GOT3 (cell line): ENCODE data around the gene GALE.
"Not testable (repeated sequence)": the region's sequence is repeated elsewhere in the genome, so short reads cannot be mapped to it uniquely, and the experiment has no call there.

Source experiments
- DNase-seq: peaks from one replicate; lab custom pipeline; 2025; ENCODE audit warnings: mixed read lengths; lab: John Stamatoyannopoulos, UW

Gene GALE

DNA sequence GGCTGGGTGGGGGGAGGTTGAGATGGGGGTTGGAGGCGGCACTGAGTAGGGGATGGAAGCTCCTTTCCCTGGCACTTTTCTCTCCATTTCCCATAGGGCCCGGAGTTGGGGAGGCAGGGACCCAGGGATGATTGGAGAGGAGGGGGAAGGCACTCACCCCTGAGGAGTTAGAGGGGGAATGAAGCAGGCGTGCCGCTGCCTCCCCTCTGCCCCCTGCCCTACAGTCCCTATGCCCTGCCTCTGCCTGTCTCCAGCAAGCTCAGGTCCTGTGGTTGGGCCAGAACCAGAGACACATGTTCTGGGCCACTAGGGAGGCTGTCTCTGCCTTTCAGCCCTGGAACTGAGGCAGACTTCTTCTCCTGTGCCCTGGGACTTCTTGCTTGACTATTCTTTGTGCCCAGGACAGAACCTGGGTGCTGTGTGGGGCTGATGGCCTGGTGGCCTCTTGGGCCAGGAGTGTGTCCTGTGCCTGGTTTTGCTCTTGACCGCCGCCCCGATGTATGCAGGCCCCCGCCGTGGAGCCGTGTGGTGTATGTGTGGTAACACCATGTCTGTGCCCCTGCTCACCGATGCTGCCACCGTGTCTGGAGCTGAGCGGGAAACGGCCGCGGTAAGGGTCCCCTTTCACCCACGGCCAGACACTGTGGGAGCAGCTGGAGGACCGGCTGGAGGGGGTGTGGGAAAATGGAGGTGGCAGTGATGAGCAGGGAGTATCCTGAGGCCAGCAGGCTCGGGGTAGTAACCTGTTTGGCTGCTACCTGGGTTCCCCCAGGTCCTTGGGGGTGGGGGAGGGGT lies 8.2 kb downstream of the GALE start:
- no peak for DNase-seq

DNA sequence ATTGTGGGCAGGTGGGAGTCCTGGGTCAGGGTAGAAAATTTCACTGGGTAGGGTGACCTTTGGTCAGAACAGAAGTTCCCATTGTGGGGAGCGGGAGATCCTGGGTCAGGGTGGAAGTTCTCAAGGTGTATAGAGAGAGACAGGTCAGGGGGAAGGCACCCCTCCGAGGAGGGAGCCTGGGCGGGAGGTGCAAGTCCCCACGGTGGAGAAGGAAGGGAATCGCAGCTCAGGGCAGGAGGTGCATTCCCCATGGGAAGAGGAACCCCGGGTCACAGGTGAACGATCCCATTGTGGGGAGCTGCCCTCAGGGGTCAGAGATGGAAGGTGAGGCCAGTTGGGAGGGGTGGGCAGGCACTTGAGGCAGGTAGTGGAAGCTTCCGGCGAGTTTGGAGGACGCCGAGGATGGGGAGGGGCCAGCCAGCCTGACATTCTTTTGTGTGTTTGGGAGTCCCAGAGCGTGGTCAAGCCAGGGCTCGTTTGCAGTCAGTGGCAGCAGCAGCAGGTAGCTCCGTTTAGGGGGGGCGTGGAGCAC lies 9.0 kb downstream of the GALE start:
- no peak for DNase-seq

DNA sequence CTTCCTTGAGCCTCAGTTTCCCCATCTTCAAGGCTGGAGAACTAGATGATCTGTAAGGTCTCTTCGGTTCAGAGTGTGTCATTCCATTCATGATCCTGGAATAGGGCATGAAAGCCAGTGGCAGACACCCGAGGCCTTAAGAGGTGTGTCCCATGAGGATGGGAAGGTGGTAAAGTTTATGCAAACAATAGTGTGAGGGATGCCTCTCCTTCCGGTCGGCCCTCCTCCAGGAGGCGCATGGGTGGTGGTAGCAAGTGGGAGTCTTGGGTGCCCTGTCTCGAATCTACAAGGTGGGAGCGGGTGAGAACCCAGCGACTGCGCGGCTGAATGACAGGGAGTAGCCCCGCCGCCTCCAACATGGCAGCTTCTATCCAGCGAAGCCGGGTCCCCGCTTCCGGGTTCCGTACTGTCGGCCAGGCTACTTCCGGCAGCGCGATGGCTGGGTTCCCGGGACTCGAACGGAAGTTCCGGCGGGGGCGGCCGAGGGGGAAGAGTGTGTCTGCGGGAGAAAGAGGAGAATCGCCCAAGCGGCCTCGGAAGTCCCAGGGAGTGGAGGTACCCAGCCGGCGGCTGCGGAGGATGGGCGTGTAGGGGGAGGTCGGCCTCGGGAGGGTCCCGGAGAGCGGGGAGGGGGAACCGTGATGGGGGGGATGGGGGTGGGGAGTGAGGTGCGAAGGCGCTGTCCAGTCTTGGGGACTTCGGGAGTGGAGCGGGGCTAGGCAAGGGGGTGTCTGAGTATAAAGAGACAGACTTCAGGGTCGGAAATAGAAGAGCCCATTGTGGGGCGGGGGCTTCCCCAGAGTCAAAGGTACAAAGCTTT lies 9.6 kb downstream of the GALE start, which contains the start of gene LYPLA2:
LYPLA2 (plus strand) TSS at position 450 of the 820 bp plus-strand sequence. CDS start 1,538 bp downstream, outside the sequence.
- DNase-seq, result peak; percentile 70

DNA sequence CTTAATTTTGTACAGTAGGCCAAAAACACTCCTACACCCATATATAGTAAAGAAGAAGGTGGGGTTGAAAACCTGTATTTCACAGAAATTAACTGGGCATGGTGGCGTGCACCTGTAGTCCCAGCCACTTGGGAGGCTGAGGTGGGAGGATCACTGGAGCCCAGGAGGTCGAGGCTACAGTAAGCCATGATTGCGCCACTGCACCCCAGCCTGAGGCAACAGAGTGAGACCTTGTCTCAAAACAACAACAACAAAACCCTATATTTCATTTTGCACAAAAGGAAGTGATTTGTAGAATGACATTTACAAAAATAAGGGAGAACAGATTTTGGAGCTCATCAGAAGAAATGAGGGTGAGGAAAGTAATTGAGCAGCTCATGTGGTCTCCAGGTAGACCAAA lies 11.9 kb downstream of the GALE start:
- DNase-seq, result no peak

DNA sequence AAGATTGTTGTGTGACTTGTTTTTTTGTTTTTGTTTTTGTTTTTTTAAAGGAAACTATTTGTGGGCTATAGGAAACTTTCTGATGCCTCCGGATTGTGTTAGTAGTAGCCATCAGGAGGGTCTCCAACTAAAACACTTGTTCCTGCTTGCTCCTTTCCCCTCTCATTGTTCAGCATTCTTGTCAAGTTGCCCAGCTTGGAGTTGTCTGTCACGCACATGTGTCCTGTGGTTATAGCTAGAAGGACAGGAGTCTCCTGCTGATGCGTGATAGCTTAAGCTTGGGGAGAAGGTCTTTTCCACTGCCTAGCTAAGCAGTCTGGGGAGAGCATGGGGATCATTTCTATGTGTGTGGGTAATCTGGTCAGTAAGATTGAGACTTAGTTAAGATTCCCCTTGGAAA lies 12.9 kb downstream of the GALE start:
- no peak for DNase-seq

DNA sequence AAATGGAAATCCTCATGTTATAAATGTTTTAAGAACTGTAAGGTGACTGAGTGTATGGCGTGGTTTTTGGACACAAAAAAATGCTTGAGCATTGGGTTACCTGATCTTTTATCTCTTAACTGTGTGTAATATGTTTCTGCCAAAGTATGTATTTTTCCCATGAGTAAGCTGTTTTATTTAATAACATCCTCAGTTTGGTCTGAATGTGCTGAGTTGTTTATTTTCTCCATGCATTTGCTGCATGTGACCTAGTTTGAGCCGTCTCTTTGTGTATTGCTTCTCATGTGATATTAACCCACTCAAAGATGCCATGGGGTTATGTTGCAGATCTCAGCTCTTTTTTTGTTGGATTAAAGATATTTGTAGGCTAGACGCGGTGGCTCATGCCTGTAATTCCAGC lies 15.7 kb downstream of the GALE start:
- no peak for DNase-seq

DNA sequence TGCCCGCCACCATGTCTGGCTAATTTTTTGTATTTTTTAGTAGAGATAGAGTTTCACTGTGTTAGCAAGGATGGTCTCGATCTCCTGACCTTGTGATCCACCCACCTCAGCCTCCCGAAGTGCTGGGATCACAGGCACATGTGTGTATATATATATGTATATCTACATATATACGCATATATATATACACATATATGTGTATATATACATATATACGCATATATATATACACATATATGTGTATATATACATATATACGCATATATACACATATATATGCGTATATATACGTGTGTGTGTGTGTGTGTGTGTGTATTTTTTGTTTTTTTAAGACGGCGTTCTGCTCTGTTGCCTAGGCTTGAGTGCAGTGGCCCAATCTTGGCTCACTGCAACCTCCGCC lies 17.4 kb downstream of the GALE start:
- DNase-seq, result not testable (repeated sequence)

DNA sequence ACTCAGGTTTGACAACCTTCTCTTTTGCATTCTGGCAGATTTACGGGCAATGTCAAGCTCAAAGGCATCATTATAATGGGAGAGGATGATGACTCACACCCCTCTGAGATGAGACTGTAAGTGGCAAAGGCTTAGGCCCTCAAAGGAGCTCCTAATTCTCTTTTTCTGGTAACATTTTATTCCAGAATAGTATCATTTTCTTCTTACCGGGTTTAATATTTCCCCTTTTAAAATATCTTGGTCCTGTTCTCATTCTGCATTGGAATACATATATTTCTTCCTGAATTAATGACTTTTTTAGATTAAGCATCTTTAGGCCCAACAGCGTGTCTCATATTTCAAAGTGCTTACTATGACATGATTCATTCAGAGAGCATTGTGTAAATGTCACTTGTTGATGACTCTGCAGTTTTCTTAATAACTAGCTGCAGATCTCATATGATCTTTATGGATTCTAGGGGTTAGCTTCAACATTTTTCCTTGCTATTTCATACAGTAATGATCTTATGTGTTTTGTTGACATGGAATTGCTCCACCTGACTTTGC lies 20.7 kb downstream of the GALE start:
- no peak for DNase-seq

DNA sequence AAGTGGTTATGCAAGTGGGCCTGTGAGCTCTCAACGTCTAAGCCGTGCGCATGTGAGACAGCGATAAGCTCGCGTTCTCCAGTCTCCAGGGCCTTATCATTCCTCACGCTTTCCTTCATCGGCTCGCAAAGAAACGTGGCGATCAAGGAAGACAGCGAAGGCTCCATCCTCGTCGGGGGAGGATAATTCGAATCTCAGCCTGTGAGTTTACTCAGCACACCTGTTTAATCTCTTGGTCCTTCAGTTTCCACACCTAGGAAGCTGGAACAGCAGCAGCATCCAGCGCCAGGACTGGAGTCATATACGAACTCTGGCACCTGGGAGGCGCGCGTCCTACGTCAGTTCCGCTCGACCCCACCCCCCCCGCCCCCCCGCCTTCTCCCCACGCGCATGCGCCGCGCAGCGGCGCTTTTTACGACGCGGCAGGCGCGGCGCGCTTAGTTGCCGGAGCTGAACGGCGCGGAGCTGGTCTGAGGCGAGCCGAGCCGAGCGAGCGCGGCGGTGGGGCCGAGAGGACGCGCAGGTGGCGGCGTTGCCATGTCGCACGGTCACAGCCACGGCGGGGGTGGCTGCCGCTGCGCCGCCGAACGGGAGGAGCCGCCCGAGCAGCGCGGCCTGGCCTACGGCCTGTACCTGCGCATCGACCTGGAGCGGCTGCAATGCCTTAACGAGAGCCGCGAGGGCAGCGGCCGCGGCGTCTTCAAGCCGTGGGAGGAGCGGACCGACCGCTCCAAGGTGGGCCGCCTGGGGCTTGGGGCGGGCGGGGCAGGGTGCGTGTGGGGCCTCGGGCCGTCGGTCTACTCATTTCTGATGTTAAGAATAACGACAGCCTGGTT lies 22.4 kb downstream of the GALE start, which contains the start of gene PITHD1:
PITHD1 (plus strand) TSS at position 440 of the 836 bp plus-strand sequence; CDS start at position 538, 98 bp downstream.
- peak; percentile 40 for DNase-seq

DNA sequence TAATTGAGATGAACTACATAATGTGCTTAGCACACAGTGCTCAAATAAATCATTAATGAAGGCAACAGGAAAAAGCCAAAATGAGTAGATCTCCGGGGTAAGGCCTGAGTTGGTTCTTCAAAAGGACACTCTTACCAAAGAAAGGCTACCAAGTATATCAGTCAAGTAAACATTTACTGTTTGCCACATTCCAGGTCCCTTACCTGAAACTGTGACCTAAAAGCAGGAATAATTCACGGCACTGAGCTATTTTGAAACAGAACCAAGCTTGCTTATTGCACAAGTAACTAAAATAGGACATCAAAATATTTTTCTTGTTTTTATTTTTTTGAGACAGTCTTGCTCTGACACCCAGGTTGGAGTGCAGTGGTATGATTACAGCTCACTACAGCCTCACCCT lies 24.3 kb downstream of the GALE start:
- no peak for DNase-seq

DNA sequence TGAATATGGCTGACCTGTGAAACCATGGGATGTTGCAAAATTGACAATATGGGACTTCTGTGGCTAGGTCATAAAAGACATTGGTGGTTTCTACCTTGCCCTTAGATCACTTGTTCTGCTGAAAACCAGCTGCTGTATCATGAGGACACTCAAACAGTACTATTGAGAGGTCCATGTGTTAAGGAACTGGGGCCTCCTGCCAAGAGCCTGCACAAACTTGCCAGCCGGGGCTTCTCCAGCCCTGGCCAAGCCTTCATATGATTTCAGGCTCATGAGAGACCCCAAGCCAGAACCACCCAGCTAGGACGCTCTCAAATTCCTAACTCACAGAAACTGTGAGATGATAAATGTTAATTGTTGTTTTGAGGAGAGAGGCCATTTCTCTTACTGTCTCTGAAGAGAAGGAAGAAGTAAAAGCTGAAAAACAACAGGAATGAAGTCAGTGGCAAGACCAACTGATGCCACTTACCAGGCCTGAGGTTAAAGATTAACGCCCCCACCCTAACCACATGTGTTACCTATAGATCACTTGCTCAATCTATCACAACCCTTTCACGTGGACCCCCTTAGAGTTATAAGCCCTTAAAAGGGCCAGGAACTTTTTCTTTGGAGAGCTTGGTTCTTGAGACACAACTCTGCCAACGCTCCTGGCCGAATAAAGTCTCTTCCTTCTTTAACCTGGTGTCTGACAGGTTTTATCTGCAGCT lies 26.2 kb downstream of the GALE start:
- DNase-seq, result no peak

DNA sequence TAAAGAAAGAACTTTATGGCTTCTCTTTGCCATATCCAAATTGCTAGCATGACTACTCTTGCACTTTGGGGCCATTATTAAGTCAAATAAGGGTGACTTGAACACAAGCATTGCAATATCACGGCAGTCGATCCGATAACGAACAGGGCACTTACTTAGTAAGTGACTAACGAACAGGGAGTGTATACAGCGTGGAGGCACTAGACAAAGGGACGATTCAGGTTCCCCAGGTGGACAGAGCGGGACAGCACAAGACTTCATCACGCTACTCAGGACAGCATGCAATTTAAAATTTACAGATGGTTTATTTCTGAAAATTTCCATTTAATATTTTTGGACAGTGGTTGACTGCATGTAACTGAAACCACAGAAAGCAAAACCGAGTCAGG lies 27.7 kb downstream of the GALE start:
- no peak for DNase-seq

DNA sequence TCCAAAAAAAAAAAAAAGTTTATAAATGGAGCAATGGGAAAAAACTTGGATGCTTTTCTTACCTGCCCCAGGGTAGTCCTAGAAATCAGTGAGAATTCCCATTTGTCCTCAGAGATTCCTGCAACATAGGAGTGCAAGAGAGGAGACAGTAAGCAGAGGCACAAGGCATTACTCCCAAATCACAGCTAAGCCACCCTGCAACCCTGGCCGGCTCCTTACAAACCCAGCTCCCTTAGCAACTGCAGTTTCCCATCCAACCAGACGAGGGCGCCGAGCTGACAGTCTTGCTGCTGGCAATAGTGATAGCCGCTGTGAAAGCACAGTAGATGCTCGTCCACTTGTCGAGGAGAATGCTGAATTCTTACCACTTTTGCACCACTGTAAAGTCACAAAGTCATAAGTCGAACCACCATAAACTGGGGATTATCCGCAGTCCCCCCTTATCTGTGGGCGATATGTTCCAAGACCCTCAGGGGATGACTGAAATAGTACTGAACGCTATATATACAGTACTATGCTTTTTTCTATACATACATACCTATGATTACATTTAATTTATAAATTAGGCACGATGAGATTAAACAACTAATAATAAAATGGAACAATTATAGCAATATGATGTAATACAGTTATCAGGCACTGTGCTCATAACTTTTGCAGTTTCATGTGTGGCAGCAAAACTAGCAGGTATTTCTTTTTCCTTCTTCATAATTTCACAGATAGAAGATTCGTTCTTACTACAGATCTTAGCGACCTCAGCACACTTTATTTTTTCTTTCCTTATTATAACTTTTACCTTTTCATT lies 28.3 kb downstream of the GALE start:
- peak; percentile 49 for DNase-seq

DNA sequence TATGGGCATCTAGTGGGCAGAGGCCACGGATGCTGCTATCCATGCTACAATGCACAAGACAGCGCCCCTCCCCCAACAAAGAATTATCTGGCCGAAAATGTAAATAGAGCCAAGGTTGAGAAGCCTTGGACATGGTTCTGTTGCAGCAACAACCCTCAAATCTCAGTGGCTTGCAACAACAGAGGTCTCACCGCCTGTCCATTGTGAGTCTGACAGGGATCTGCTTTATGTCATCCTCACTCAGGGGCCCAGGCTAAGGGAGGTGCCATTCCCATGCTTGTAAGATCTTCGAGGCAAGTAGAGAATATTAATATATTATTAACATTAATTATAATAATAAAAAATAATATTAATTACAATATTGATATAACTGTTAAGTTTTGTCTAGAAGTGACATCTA lies 31.8 kb downstream of the GALE start:
- no peak for DNase-seq

DNA sequence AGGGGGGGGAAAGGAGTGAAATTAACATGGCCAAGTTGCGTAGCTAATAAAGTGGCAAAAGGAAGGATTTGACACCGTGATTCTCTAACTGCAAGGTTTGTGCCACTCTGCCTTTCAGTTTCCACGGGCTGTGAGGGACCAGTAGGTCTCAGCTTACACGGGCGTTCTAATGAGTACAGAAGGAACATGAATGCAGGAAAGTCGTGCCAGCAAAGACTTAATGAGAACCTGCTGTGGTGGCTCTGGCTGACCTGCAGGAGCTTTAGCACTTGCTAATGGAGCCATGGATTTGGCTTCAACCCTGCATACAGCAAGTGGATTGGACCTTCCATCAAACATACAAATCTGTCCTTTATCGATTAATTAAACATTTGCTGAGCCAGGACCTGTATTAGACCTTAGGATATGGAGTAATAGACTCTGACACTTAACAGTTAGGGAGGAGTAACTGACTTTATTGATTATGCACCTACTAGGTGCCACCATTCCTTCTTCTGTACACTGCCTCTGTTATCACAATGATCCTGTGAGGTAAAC lies 37.4 kb downstream of the GALE start:
- DNase-seq, result no peak

DNA sequence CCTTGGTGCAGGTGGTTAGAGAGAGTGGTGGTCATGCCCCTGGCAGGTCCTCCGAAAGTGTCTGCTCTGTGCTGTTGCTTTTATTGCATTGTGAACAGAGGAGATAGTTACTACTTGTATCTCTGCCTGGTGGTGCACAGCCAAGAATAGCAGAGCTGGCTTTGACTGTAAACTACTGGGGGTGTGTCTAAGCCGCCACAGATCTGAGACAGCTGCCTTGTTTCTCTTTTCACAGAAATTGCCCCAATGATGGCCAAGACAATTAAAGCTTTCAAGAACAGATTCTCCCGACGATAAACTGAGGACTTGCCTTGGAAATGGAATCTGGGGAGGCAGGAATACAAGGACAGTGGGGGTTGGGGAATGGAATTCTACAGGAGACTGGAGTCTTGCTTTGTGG lies 41.3 kb downstream of the GALE start:
- no peak for DNase-seq

DNA sequence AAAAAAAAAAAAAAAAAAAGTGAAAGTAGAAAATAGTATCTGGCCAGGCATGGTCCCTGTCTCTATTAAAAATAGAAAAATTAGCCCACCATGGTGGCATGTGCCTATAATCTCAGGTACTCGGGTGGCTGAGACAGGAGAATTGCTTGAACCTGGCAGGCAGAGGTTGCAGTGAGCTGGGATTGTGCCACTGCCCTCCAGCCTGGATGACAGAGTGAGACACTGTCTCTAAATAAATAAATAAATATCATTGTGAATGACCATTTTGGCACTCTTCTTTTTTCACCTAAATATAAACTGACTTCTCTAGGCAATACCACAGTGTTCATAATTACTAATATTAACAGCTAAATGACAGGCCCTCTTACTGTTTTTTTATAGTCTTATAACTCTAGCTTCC lies 42.7 kb downstream of the GALE start:
- DNase-seq, result no peak

DNA sequence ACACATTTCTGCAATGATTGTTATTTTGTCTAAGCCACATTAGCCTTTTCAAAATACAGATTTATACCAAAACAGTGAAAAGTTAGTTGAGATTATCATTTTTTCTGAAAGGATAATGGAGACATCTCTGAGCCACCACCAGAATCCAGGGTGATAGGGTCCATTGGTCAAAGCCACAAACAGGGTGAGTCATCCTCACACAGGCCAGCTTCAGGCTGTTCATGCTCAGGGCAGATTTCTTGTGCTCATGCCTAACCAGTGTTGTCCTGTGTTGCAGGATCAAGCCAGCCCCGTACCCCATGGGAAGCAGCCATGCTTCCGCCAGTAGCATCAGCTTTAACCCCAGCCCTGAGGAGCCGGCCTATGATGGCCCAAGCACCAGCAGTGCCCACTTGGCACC lies 43.9 kb downstream of the GALE start:
- no peak for DNase-seq

DNA sequence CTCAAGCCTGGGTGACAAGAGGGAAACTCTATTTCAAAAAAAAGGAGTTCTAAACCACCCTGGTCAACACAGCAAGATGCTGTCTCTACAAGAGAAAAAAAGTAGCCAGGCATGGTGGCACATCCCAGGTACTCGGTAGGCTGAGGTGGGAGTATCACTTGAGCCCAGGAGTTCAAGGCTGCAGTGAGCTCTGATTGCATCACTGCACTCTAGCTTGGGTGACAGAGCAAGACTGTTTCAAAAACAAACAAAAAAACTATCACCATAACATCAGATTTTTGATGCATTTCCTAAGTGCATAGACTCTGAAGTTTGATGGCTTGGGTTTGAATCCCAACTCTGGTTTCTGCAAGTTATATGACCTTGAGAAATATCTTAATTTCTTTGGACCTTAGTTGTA lies 47.6 kb downstream of the GALE start:
- DNase-seq, result no peak

DNA sequence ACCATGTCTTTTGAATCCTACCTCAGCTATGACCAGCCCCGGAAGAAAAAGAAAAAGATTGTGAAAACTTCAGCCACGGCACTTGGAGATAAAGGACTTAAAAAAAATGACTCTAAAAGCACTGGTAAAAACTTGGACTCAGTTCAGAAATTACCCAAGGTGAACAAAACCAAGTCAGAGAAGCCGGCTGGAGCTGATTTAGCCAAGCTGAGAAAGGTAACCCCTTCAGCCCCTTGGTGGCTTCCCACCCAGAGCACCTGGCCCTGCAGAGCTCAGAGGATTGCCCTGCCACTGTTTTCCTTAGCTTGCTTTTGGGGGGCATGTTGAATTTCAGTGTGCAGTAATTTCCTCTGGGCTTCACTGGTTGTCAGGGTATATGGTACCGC lies 48.7 kb downstream of the GALE start:
- DNase-seq, result no peak
